K562 (cell line): Measurements from ENCODE around the gene IQCK. TPM values are rescaled to one million over a fixed set of nuclear protein-coding genes. Genes with fewer than 3 reads are reported as not detected.

Experiments used
- ATAC-seq: fragments of 200-7000 bp; cut with Tn5 transposase; 3 replicates; pipeline ENCODE4 v1.9.1; 2020; ENCODE audit warnings: moderate library complexity
- BruUV-seq: library from RNA; stranded (reverse); fragments of 400-500 nt; replicated peaks from 2 replicates; lab custom pipeline; 2021; lab: Mats Ljungman, UMichigan
- CTCF ChIA-PET: fragments of 300-600 bp; formaldehyde crosslinking; extraction: SDS; loops from one replicate; lab custom pipeline; 2021; ENCODE audit warnings: low intra/inter-chr PET ratio; lab: Yijun Ruan, JAX
- POLR2A ChIA-PET: fragments of 300-600, 350-650 bp; sonication (Branson Sonifier 250); formaldehyde crosslinking; extraction: SDS; loops from one replicate; lab custom pipeline; 2021; ENCODE audit warnings: antibody characterized with exemption, inconsistent platforms; lab: Yijun Ruan, JAX
- DNase-seq, 4 experiments: peaks; one replicate each; pipeline versions ENCODE4 v3.0.0 to v3.0.0-alpha.2; 2011 to 2018; ENCODE audit warnings: low spot score in 3 of 4, mixed read lengths in 3 of 4; ENCODE audit errors: extremely low read depth in 1 of 4
- FAIRE-seq: peaks from 2 replicates; lab custom pipeline; 2011; peaks lifted over from hg19 to GRCh38; lab: Jason Lieb, UNC
- H2AFZ ChIP-seq: 2 replicates; pipeline ENCODE4 v1.6.0; 2011; ENCODE audit warnings: low read depth, low read length, control low read depth, inconsistent platforms
- H3K27ac ChIP-seq: fragments of 200-600 bp; 3 replicates; pipeline ENCODE4 v1.8.0; 2011; ENCODE audit warnings: low read depth, mild to moderate bottlenecking, control low read depth, inconsistent platforms, low read length, moderate library complexity, mixed read lengths; ENCODE audit errors: extremely low read depth
- H3K27me3 ChIP-seq, 2 experiments: fragments of 300-600 bp in 1 of 2; 2 replicates in 1 of 2; 3 replicates in 1 of 2; pipeline versions ENCODE4 v1.6.0 to v1.8.0; 2011; ENCODE audit warnings: inconsistent platforms in 2 of 2, low read length in 2 of 2, mild to moderate bottlenecking in 1 of 2, mixed read lengths in 1 of 2, moderate library complexity in 1 of 2; ENCODE audit not compliant: control insufficient read depth in 2 of 2, insufficient read depth in 2 of 2
- H3K36me3 ChIP-seq: fragments of 300-600 bp; 3 replicates; pipeline ENCODE4 v1.8.0; 2011; ENCODE audit warnings: mild to moderate bottlenecking, low read length, inconsistent platforms; ENCODE audit not compliant: control insufficient read depth, insufficient read depth
- H3K4me1 ChIP-seq, 2 experiments: fragments of 200-600 bp in 1 of 2; replicated peaks in 1 of 2; 2 replicates in 1 of 2; 3 replicates in 1 of 2; pipeline versions ENCODE4 v1.5.1 to v1.8.0; 2011; ENCODE audit warnings: inconsistent platforms in 2 of 2, low read length in 2 of 2, mild to moderate bottlenecking in 1 of 2, mixed read lengths in 1 of 2, moderate library complexity in 1 of 2; ENCODE audit not compliant: control insufficient read depth in 2 of 2, insufficient read depth in 2 of 2
- H3K4me2 ChIP-seq: 2 replicates; pipeline ENCODE4 v1.6.1; 2011; ENCODE audit warnings: low read length, control low read depth, inconsistent platforms, mixed read lengths; ENCODE audit not compliant: insufficient read depth
- H3K4me3 ChIP-seq: fragments of 200-600 bp; sonication (generic), shearing (Covaris generic); 2 replicates; pipeline ENCODE4 v1.5.1; 2016; ENCODE audit warnings: control low read depth, inconsistent platforms
- H3K79me2 ChIP-seq: fragments of 200-600 bp; 3 replicates; pipeline ENCODE4 v1.8.0; 2011; ENCODE audit warnings: low read length, inconsistent platforms; ENCODE audit not compliant: control insufficient read depth, insufficient read depth
- H3K9ac ChIP-seq, 2 experiments: 2 replicates each; pipeline versions ENCODE4 v1.6.0 to v1.6.1; 2011; ENCODE audit warnings: low read depth in 2 of 2, low read length in 2 of 2, control low read depth in 1 of 2, inconsistent platforms in 1 of 2, mild to moderate bottlenecking in 1 of 2, mixed read lengths in 1 of 2; ENCODE audit not compliant: insufficient read depth in 1 of 2
- H3K9me1 ChIP-seq: one replicate; pipeline ENCODE4 v1.6.0; 2011; ENCODE audit warnings: inconsistent platforms, mild to moderate bottlenecking, low read length, moderate library complexity; ENCODE audit not compliant: control insufficient read depth, insufficient read depth
- H3K9me3 ChIP-seq: replicated peaks from 2 replicates; pipeline ENCODE4 v1.5.1; 2011; ENCODE audit warnings: low read depth, low read length, inconsistent platforms; ENCODE audit not compliant: control insufficient read depth, insufficient read depth
- H4K20me1 ChIP-seq: replicated peaks from 2 replicates; pipeline ENCODE4 v1.6.1; 2011; ENCODE audit warnings: low read length, inconsistent platforms, mixed read lengths; ENCODE audit not compliant: control insufficient read depth, insufficient read depth
- BRCA1 ChIP-seq, 2 experiments: fragments of 450-650 bp in 1 of 2; sonication (generic) in 1 of 2; formaldehyde crosslinking in 1 of 2; IDR thresholded peaks; 2 replicates each; pipeline versions ENCODE4 v1.5.0 to v1.6.1; 2017 to 2020; ENCODE audit warnings: mild to moderate bottlenecking in 1 of 2, missing genetic modification reagents in 1 of 2
- CEBPG ChIP-seq, 3 experiments: fragments of 200-800 bp in 1 of 3; sonication (Bioruptor generic) in 1 of 3; sonication (generic) in 1 of 3; formaldehyde crosslinking in 1 of 3; IDR thresholded peaks in 2 of 3; conservative IDR thresholded peaks in 1 of 3; 2 replicates each; pipeline versions ENCODE4 v1.6.1 to v1.8.0; 2016 to 2022; ENCODE audit warnings: missing compliant biosample characterization in 2 of 3, missing genetic modification characterization in 2 of 3, mild to moderate bottlenecking in 1 of 3, missing genetic modification reagents in 1 of 3
- FOXJ3 ChIP-seq: sonication (generic); formaldehyde crosslinking; IDR thresholded peaks from 2 replicates; pipeline ENCODE4 v1.4.0; 2020; ENCODE audit warnings: mild to moderate bottlenecking, missing genetic modification reagents
- IFI16 ChIP-seq: fragments of 250-450 bp; sonication (Bioruptor Pico); IDR thresholded peaks from 2 replicates; pipeline ENCODE4 v2.1.2; 2022; ENCODE audit warnings: mild to moderate bottlenecking, inconsistent platforms
- MCM2 ChIP-seq: fragments of 450-650 bp; IDR thresholded peaks from 2 replicates; pipeline ENCODE4 v1.6.1; 2017; ENCODE audit warnings: low read depth, mild to moderate bottlenecking
- NCOA1 ChIP-seq: fragments of 450-650 bp; IDR thresholded peaks from 2 replicates; pipeline ENCODE4 v1.6.1; 2016; ENCODE audit warnings: low read depth
- NCOR1 ChIP-seq: fragments of 450-650 bp; IDR thresholded peaks from 2 replicates; pipeline ENCODE4 v1.6.1; 2016; ENCODE audit warnings: mild to moderate bottlenecking, moderate library complexity
- SMARCB1 ChIP-seq: IDR thresholded peaks from 2 replicates; pipeline ENCODE4 v1.6.1; 2011; ENCODE audit warnings: improper control_type of control experiment, low read depth; ENCODE audit not compliant: insufficient read length
- STAT5B ChIP-seq: fragments of 250-450 bp; sonication (Bioruptor Pico); IDR thresholded peaks from 2 replicates; pipeline ENCODE4 v1.8.0; 2021; ENCODE audit warnings: mild to moderate bottlenecking, inconsistent platforms
- ZNF133 ChIP-seq: fragments of 250-450 bp; sonication (Bioruptor Pico); IDR thresholded peaks from 2 replicates; pipeline ENCODE4 v1.4.0; 2020; ENCODE audit warnings: mild to moderate bottlenecking
- WGBS: fragments of 100-300 bp; shearing (Covaris generic); methylation state at CpG from one replicate; pipeline ENCODE4 v1.1.6; 2016; ENCODE audit warnings: low coverage, mixed read lengths; ENCODE audit not compliant: insufficient coverage; ENCODE audit errors: missing lambda C conversion rate; 5-methylcytosine and 5-hydroxymethylcytosine counted together
- in situ Hi-C: fragments of 300-500 bp; cut with MboI; formaldehyde crosslinking; loops from 4 replicates; pipeline ENCODE4 v1.15.0; 2018; ENCODE audit warnings: inconsistent platforms, mixed read lengths
- intact Hi-C: fragments of 100-400 bp; cut with micrococcal nuclease; formaldehyde crosslinking; loops from 2 replicates; pipeline ENCODE4 v1.14.2; 2022
- polyA plus RNA-seq, 8 experiments: library from polyadenylated mRNA; depleted of rRNA in 4 of 8; stranded (reverse) in 5 of 8; unstranded in 3 of 8; fragments of >200 nt; fragmentation: Nextera tagmentation in 2 of 8; fragmentation: Illumina TruSeq in 1 of 8; extraction: Ambion mirVana in 2 of 8; extraction: Trizol in 1 of 8; gene quantifications; 2 replicates each; pipeline versions ENCODE4 v1.2.1 to v1.2.3, GENCODE V29; 2011 to 2014; ENCODE audit warnings: inconsistent platforms in 1 of 8, missing spikeins in 1 of 8
- total RNA-seq, 7 experiments: library from RNA; depleted of rRNA in 6 of 7; stranded (reverse); fragments of >200 nt in 6 of 7; fragmentation: Illumina TruSeq in 2 of 7; extraction: Trizol in 2 of 7; gene quantifications; 2 replicates each; pipeline versions ENCODE4 v1.2.1 to v1.2.3, GENCODE V29; 2011 to 2021; ENCODE audit warnings: low replicate concordance in 1 of 7
- TF ChIP-seq, protein P1 (sequence below): sonication (generic); IDR thresholded peaks from 2 replicates; pipeline ENCODE4 v1.6.1; 2016
- TF ChIP-seq, protein P2 (sequence below): fragments of 200-800 bp; sonication (Bioruptor generic); IDR thresholded peaks from 2 replicates; pipeline ENCODE4 v1.6.1; 2016; ENCODE audit warnings: missing genetic modification characterization, missing compliant biosample characterization
- TF ChIP-seq, protein P3 (sequence below): fragments of 450-650 bp; formaldehyde crosslinking; IDR thresholded peaks from 2 replicates; pipeline ENCODE4 v1.4.0; 2022; ENCODE audit warnings: mild to moderate bottlenecking, moderate library complexity

Gene IQCK
- total and polyA plus RNA-seq, 9 of the 15 experiments (the other 6 are each of a cell fraction or from before 2014, with no cell fraction given): 5.2 to 12.2 (median 7.3) TPM

DNA sequence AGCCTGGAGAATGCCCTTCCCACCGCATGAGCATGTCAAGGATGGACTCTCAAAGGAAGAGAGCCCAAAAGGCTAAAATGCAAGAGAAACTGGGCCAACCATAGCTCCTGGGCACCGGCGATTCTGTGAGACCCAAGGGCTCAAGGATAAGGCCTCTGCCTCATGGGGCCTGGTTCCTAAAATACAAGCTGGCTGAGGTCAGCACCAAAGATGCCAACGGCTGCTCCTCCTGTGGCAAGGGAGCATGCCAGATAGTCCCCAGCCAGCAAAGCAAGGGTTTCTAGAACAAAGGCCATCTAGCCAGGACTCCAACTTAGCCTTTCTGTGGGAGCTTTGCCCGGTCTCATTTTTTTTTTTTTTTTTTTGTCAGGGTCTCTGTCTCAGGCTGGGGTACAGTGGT lies 146.5 kb downstream of the IQCK start:
- POLR2A ChIA-PET: no interaction called here

DNA sequence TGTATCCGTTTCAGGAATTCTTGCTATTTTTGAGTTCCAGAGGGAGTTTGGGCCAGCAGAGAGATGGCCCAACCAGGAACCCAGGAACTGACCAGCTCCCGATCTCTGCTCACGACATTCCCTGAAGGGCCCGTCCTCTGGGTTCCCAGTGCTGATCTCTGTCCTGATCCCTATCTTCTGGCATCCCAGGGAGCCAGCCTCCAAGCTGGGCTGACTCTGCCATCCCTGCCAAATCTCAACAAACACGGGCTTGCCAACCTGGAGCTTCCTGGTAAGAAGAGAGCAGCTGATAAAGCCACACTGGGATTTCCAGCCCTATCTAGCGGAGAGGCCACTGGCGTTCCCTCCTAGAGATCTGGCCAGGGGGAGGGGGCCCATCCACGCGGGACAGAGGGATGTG lies 150.3 kb downstream of the IQCK start:
- no peak for ATAC-seq
- DNase-seq: no peak
- no peak for FAIRE-seq
- no peak overlapping the region for H3K9ac ChIP-seq
- peaks cover 11 to 30% of the 10 kb centered on the region in 2 experiments; a peak in 4 of 5 replicates for H3K27me3 ChIP-seq
- no peak overlapping the region for H3K4me3 ChIP-seq
- no peaks in the 10 kb centered on the region for H3K79me2 ChIP-seq
- 19% methylated on average over 9 of the region's 9 CpGs for WGBS
- H2AFZ ChIP-seq: no peak overlapping the region
- in situ Hi-C loops (no loop called here), intact Hi-C loops (no loop called here)
- ChIA-PET POLR2A (interaction anchor here (1.0 kb wide), 1 partner anchor 11 kb away, joined by 3 read pairs; no protein-coding TSS in a partner anchor), CTCF (no interaction called here)
- H3K27ac ChIP-seq: no peak overlapping the region
- no peaks in the 10 kb centered on the region for H3K9me1 ChIP-seq
- BruUV-seq: no TSS peak
- H4K20me1 ChIP-seq: no peaks in the 10 kb centered on the region
- H3K4me1 ChIP-seq: peaks cover 0 to 5% of the 10 kb centered on the region in 2 experiments; a peak in 1 of 5 replicates
- H3K36me3 ChIP-seq: no peaks in the 10 kb centered on the region
- H3K4me2 ChIP-seq: no peak overlapping the region
- no peaks in the 10 kb centered on the region for H3K9me3 ChIP-seq
- TF ChIP-seq FOXJ3 (no peak), BRCA1 (IDR thresholded peaks at IDR 0.05) (no peak), BRCA1 (CRISPR knock-in tag; IDR thresholded peaks at IDR 0.05) (no peak), MCM2 (no peak)
- TF ChIP-seq, protein P1, sequence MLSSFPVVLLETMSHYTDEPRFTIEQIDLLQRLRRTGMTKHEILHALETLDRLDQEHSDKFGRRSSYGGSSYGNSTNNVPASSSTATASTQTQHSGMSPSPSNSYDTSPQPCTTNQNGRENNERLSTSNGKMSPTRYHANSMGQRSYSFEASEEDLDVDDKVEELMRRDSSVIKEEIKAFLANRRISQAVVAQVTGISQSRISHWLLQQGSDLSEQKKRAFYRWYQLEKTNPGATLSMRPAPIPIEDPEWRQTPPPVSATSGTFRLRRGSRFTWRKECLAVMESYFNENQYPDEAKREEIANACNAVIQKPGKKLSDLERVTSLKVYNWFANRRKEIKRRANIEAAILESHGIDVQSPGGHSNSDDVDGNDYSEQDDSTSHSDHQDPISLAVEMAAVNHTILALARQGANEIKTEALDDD: no peak
- TF ChIP-seq, protein P2, sequence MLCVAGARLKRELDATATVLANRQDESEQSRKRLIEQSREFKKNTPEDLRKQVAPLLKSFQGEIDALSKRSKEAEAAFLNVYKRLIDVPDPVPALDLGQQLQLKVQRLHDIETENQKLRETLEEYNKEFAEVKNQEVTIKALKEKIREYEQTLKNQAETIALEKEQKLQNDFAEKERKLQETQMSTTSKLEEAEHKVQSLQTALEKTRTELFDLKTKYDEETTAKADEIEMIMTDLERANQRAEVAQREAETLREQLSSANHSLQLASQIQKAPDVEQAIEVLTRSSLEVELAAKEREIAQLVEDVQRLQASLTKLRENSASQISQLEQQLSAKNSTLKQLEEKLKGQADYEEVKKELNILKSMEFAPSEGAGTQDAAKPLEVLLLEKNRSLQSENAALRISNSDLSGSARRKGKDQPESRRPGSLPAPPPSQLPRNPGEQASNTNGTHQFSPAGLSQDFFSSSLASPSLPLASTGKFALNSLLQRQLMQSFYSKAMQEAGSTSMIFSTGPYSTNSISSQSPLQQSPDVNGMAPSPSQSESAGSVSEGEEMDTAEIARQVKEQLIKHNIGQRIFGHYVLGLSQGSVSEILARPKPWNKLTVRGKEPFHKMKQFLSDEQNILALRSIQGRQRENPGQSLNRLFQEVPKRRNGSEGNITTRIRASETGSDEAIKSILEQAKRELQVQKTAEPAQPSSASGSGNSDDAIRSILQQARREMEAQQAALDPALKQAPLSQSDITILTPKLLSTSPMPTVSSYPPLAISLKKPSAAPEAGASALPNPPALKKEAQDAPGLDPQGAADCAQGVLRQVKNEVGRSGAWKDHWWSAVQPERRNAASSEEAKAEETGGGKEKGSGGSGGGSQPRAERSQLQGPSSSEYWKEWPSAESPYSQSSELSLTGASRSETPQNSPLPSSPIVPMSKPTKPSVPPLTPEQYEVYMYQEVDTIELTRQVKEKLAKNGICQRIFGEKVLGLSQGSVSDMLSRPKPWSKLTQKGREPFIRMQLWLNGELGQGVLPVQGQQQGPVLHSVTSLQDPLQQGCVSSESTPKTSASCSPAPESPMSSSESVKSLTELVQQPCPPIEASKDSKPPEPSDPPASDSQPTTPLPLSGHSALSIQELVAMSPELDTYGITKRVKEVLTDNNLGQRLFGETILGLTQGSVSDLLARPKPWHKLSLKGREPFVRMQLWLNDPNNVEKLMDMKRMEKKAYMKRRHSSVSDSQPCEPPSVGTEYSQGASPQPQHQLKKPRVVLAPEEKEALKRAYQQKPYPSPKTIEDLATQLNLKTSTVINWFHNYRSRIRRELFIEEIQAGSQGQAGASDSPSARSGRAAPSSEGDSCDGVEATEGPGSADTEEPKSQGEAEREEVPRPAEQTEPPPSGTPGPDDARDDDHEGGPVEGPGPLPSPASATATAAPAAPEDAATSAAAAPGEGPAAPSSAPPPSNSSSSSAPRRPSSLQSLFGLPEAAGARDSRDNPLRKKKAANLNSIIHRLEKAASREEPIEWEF: no peak

More for the DNA sequence above, 146.5 kb downstream of the IQCK start:
- no peaks in the 10 kb centered on the region for H3K9me3 ChIP-seq
- TF ChIP-seq STAT5B (no peak), NCOA1 (no peak), IFI16 (CRISPR knock-in tag) (no peak), SMARCB1 (no peak), NCOR1 (no peak), CEBPG (CRISPR knock-in tag; IDR thresholded peaks at IDR 0.05) (no peak), CEBPG (tag; conservative IDR thresholded peaks at IDR 0.05 in 1 of 2, IDR thresholded peaks at IDR 0.05 in 1 of 2) (no peak), ZNF133 (no peak)
- TF ChIP-seq, protein P3, sequence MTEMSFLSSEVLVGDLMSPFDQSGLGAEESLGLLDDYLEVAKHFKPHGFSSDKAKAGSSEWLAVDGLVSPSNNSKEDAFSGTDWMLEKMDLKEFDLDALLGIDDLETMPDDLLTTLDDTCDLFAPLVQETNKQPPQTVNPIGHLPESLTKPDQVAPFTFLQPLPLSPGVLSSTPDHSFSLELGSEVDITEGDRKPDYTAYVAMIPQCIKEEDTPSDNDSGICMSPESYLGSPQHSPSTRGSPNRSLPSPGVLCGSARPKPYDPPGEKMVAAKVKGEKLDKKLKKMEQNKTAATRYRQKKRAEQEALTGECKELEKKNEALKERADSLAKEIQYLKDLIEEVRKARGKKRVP (CRISPR knock-in tag): no peak
- H3K27me3 ChIP-seq: peaks cover 11 to 26% of the 10 kb centered on the region in 2 experiments; a peak in 4 of 5 replicates
- H3K27ac ChIP-seq: no peak overlapping the region
- intact Hi-C loops: no loop called here
- no peak overlapping the region for H3K9ac ChIP-seq
- H3K79me2 ChIP-seq: no peaks in the 10 kb centered on the region
- no peaks in the 10 kb centered on the region for H4K20me1 ChIP-seq
- no TSS peak for BruUV-seq
- H2AFZ ChIP-seq: no peak overlapping the region
- no peaks in the 10 kb centered on the region for H3K36me3 ChIP-seq
- ATAC-seq (no peak), DNase-seq (no peak), FAIRE-seq (no peak)
- H3K9me1 ChIP-seq: no peaks in the 10 kb centered on the region
- in situ Hi-C loops: no loop called here
- H3K4me3 ChIP-seq: no peak overlapping the region
- CTCF ChIA-PET: no interaction called here
- no peak overlapping the region for H3K4me2 ChIP-seq
- H3K4me1 ChIP-seq: no peaks in the 10 kb centered on the region
- 15% methylated on average over 5 of the region's 5 CpGs for WGBS
